ENCODE results near the gene FOLR3.
"Not testable (repeated sequence)": the region's sequence is repeated elsewhere in the genome, so short reads cannot be mapped to it uniquely, and the experiment has no call there.

FOLR3 gene

GRCh38 chr11:72150882-72151281 is 15.4 kb downstream of the FOLR3 start:
- ChIA-PET CTCF (no interaction called here), POLR2A (no interaction called here)
- no peak for DNase-seq (ENCODE audit: low read depth, low spot score)
- TF ChIP-seq CTCF (IDR thresholded peaks at IDR 0.05; ENCODE audit: insufficient read depth, low read length, missing control alignments) = no peak
- H3K4me3 ChIP-seq (ENCODE audit: low read depth, low read length) = no peak overlapping the region

DNA sequence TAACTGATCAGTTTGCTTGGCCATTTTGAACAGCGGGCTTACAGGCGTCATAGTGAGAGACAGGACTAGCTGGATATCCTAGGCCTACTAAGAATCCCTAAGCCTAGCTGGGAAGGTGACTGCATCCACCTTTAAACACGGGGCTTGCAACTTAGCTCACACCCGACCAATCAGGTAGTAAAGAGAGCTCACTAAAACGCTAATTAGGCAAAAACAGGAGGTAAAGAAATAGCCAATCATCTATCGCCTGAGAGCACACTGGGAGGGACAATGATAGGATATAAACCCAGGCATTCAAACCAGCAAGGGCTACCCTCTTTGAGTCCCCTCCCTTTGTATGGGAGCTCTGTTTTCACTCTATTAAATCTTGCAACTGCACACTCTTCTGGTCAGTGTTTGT is 18.3 kb downstream of the FOLR3 start:
- H3K4me3 ChIP-seq (ENCODE audit: low read depth, low read length); DNase-seq (ENCODE audit: low read depth, low spot score): not testable (repeated sequence)
- ChIA-PET CTCF (interaction anchor here (0.9 to 3.3 kb wide), 5 partner anchors 10 to 277 kb away, joined by 3 to 20 read pairs (median 7); no protein-coding TSS in a partner anchor), POLR2A (interaction anchor here (0.6 kb wide), 1 partner anchor 13 kb away, joined by 3 read pairs; no protein-coding TSS in a partner anchor)

DNA sequence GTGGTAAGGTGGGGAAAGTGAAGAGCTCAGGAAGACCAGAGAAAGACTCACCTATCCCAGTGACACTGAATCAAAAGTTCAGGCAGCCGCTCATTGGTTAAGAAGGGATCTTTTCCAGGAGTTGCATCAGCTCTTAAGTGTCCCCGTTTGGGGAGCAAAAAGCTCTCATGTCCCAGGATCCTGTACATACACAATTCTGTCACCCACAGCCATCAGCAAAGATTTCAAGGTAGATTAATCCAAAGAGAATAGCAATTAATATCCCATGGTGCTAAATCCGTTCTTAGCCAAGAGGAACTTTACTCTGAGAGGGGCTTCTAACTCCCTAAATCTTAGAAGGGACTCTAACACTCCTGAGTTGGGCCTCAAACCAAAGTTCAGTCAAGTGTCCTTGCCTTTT is 19.3 kb downstream of the FOLR3 start:
- TF ChIP-seq CTCF (IDR thresholded peaks at IDR 0.05; ENCODE audit: insufficient read depth, low read length, missing control alignments) = no peak
- no peak overlapping the region for H3K4me3 ChIP-seq (ENCODE audit: low read depth, low read length)
- ChIA-PET POLR2A (interaction anchor here (0.5 kb wide), 1 partner anchor 50 kb away, joined by 3 read pairs; no protein-coding TSS in a partner anchor), CTCF (interaction anchor here (3.3 kb wide), 1 partner anchor 11 kb away, joined by 20 read pairs; no protein-coding TSS in a partner anchor)
- no peak for DNase-seq (ENCODE audit: low read depth, low spot score)

DNA sequence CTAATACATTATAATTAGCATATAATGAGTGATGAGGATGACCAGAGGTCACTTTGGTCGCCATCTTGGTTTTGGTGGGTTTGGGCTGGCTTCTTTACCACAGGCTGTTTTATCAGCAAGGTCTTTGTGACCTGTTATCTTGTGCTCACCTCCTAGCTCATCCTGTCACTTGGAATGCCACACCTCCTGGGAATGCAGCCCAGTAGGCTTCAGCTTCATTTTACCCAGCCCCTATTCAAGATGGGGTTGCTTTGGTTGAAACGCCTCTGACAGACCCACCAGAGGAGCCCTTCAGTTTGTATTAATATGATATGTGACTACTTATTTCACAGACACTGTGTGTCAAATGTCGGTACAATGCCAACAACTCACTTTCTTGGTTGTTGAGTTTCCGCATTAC is 20.2 kb downstream of the FOLR3 start:
- H3K4me3 ChIP-seq (ENCODE audit: low read depth, low read length) = no peak overlapping the region
- POLR2A ChIA-PET = no interaction called here
- TF ChIP-seq CTCF (IDR thresholded peaks at IDR 0.05; ENCODE audit: insufficient read depth, low read length, missing control alignments) = no peak
- no peak for DNase-seq (ENCODE audit: low read depth, low spot score)
- CTCF ChIA-PET = interaction anchor here (2.1 to 4.2 kb wide), 3 partner anchors 11 to 27 kb away, joined by 6 to 23 read pairs (median 16); no protein-coding TSS in a partner anchor

GRCh38 chr11:72157131-72157530 is 21.6 kb downstream of the FOLR3 start:
- ChIA-PET POLR2A (interaction anchor here (0.6 kb wide), 1 partner anchor 10 kb away, joined by 4 read pairs; no protein-coding TSS in a partner anchor), CTCF (interaction anchor here (1.6 to 4.2 kb wide), 4 partner anchors 10 to 133 kb away, joined by 5 to 23 read pairs (median 11); no protein-coding TSS in a partner anchor)
- TF ChIP-seq CTCF (IDR thresholded peaks at IDR 0.05; ENCODE audit: insufficient read depth, low read length, missing control alignments) = no peak
- no peak for DNase-seq (ENCODE audit: low read depth, low spot score)
- no peak overlapping the region for H3K4me3 ChIP-seq (ENCODE audit: low read depth, low read length)

- no peak for DNase-seq (ENCODE audit: low read depth, low spot score)
- ChIA-PET CTCF (interaction anchor here (1.0 to 1.9 kb wide), 3 partner anchors 69 to 183 kb away, joined by 3 to 4 read pairs (median 4); no protein-coding TSS in a partner anchor), POLR2A (no interaction called here)
- H3K4me3 ChIP-seq (ENCODE audit: low read depth, low read length) = no peak overlapping the region
- no peak for TF ChIP-seq CTCF (IDR thresholded peaks at IDR 0.05; ENCODE audit: insufficient read depth, low read length, missing control alignments)
These were observed 24.8 kb downstream of the FOLR3 start for GRCh38 chr11:72160319-72160718.

Measured in AG04449 (cell line).